Measurements from ENCODE around the gene PEX7.

GRCh38 chr6:136955123-136955522 lies 132.7 kb downstream of the PEX7 start:
- no peak for TF ChIP-seq CTCF (IDR thresholded peaks at IDR 0.05; ENCODE audit: low read length)
- TF ChIP-seq EZH2phosphoT487 (IDR thresholded peaks at IDR 0.05; ENCODE audit: low read length), result no peak
- no peak for TF ChIP-seq EZH2 (optimal IDR thresholded peaks at IDR 0.05; ENCODE audit: low read depth, low read length)
